Measurements from ENCODE around the gene EID2B.

DNA sequence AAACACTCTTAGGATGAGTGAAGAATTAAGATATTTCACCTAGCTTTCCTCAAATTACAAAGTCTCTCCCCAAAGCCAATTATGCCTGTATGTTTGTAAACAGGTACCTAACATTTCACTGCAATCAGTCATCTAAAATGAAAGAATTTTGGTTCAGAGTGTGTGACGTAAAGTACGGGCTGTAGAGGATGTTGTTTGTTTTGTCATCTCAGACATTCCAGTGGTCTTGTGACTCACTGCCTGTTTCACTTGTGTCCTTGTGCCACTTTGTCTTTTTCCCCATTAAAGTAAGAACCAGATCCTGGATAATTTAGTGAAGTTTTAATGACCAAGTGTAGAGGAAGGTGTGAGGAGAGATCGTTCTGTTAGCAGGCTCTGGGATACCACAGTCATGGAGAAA is 36.0 kb upstream of the EID2B start:
- no peak for TF ChIP-seq POLR2A (IDR thresholded peaks at IDR 0.05)
- TF ChIP-seq, protein P1, sequence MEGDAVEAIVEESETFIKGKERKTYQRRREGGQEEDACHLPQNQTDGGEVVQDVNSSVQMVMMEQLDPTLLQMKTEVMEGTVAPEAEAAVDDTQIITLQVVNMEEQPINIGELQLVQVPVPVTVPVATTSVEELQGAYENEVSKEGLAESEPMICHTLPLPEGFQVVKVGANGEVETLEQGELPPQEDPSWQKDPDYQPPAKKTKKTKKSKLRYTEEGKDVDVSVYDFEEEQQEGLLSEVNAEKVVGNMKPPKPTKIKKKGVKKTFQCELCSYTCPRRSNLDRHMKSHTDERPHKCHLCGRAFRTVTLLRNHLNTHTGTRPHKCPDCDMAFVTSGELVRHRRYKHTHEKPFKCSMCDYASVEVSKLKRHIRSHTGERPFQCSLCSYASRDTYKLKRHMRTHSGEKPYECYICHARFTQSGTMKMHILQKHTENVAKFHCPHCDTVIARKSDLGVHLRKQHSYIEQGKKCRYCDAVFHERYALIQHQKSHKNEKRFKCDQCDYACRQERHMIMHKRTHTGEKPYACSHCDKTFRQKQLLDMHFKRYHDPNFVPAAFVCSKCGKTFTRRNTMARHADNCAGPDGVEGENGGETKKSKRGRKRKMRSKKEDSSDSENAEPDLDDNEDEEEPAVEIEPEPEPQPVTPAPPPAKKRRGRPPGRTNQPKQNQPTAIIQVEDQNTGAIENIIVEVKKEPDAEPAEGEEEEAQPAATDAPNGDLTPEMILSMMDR (IDR thresholded peaks at IDR 0.05) = no peak
